ENCODE data around the gene DNM3.

The DNM3 gene

GRCh38 chr1:171819946-171820345, 21.4 kb upstream of the DNM3 start:
- no peak for DNase-seq

- no peak for DNase-seq
Measured at GRCh38 chr1:171826973-171827372, 14.3 kb upstream of the DNM3 start.

GRCh38 chr1:171828794-171829193, 12.5 kb upstream of the DNM3 start:
- DNase-seq: no peak

DNA sequence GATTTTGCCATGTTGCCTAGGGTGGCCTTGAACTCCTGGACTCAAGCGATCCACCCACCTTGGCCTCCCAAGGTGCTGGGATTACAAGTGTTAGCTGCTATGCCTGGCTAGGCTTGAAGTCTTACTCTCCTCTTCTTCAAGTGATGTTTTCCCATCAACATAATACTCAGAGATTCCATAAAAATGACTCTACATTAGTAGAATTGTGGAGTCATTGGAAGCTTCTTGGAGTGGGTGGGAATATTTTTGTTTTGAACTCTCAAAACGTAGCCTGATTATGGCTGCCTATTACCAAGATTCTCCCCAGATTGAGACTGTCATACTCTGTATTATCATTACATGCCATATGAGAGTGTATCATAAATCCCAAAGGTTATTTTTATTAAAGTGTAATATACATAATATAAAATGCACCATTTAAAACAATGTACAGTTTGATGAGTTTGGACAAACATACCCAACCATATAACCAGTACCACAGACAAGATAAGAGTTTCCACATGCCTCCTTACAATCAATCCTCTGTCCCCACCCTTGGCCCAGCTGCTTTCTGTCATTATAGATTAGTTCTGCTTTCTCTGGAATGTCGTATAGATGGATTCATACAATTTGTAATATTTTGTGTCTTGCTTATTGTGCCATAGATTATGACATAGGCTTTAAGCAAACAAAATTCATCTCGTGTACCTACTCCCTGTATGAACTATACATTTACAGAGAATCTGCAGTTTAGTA, 8.0 kb upstream of the DNM3 start:
- peak; percentile 9 for DNase-seq

DNA sequence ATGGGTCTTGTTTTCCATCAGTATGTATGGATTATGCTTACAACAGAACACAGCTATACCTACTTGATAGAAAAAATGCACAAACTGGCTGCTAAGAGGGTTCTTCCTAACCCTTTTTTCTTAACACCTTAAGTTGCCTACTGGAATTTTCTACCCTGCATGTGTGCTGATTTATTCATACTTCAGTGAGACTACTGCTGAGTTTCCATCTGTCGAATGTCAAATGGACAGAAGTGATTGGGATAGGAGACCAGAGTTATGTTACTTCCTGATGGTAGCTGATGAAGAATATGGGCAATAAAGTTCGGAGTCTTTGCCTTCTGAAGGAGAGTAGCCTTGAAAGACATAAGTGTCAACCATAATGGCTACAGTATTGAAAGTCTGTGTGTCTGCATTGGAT, 6.5 kb upstream of the DNM3 start:
- no peak for DNase-seq

- DNase-seq: no peak
Measured at GRCh38 chr1:171835891-171836290, 5.4 kb upstream of the DNM3 start.

DNA sequence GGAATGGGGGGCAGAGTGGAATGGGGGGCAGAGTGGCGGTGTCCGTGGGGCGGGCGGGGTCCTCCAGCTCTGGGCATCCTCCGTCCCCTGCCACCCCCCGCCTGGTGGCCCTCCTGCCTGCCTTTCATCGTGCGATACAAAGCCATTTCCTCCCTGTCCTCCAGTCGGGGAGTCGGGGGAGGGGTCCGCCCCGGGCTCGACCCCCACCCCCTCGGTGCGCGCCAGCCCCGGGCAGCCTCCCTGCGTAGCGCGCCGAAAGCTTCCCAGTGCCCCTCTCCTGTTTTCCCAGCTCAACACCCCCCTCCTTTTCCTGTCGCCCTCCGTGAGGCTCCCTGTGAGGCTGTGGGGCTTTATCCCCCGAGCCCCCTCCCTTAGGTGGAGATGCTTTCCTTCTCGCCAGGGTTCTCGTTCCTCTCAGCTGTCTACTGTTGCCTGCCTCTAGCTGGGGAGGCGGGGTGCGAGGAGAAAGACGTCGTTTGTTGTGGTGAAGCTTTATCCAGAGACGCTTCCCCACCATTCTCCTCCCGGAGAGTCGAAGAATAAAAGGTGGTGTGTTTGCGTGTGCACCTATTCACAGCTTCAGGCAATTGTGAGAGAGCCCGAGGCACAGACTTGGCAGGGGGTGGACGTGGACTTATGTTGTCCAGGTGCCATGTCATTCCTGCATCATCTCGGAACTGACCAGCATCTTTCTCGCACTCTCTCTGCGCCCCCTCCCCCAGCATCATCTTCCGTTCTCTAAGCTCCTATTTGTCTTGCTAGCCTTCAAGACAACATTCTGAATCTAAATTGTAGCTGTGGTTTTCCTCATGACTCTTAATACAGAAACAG, 848 bp downstream of the DNM3 start:
- DNase-seq: peak; percentile 76

GRCh38 chr1:171844381-171844780, 3.1 kb downstream of the DNM3 start:
- DNase-seq: no peak

DNA sequence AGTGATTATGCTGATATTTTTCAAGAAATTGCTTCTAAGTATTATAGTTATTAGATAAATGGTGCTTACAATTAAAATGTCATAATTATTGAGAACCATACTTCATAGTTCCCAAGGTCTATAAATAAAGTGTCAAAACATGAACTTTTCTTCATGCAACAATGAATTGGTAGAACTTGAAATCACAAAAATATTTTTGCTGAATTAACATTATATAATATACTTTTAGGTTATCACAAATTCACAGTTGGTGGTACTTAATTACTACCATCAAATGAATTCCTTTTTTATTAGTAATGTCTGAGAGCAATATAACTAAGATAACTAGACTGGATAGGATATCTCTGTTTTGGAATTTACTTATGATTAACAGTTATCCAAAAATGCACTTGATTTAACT, 4.7 kb downstream of the DNM3 start:
- DNase-seq: no peak

DNA sequence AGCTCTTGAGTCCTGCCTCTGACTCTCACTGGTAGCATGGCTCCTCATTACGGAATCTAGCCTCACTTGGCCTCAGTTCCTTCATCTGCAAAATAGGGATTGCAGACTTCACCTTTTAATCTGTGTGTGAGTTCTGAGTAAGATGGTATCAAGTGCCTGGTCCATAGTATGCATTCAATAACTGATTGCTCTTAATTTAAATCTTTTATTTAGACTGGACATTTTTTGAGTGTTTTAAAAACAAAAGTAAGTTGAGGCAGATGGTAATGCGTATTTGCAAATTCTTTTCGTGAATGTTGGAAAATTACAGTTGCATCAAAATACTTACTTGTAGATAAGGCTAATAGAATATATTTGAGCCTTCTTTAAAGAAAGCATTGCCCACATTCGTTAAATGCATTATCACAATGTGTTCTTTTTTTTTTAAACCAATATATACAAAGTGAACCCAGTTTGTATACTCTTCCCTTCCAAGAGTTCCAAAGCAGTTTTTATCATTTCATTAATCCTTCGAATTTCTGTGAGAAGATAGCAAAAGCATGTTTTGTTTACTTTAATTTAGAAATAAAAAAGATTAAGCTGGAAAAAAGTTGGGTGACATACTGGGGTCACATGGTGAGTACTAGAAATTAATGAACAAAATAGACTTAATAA, 8.1 kb downstream of the DNM3 start:
- no peak for DNase-seq

- no peak for DNase-seq
Measured at GRCh38 chr1:171850651-171851350, 9.5 kb downstream of the DNM3 start.

DNA sequence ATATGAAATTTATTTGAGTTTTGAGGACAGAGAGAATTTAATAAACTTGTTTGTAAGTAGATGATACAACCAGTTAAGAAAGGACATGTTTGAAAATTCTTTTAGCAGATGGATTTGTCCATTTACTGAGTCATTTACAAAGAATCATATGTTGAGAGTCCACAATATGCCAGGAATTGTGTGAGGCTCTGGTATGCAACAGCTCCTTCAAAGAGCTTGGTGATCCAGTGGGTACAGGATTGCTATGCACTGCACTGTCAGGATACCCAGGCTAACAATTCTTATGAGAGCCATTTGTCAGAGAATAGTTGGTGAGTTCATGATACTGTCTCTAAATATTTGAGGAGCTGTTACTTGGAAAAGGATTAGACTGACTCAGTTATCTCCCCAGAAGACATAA, 11.0 kb downstream of the DNM3 start:
- no peak for DNase-seq

DNA sequence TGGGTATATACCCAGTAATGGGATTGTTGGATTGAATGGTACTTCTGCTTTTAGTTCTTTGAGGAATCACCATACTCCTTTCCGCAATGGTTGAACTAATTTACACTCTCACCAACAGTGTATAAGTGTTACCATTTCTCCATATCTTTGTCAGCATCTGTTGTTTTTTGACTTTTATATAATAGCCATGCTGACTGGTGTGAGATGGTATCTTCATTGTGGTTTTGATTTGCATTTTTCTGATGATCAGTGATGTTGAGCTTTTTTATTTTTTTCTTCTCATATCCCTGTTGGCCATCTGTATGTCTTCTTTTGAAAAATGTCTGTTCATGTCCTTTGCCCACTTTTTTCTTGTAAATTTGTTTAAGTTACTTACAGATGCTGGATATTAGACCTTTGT, 14.1 kb downstream of the DNM3 start:
- DNase-seq: no peak

- no peak for DNase-seq
Measured at GRCh38 chr1:171858696-171859095, 17.4 kb downstream of the DNM3 start.

- DNase-seq: no peak
Measured at GRCh38 chr1:171860696-171861095, 19.4 kb downstream of the DNM3 start.

DNA sequence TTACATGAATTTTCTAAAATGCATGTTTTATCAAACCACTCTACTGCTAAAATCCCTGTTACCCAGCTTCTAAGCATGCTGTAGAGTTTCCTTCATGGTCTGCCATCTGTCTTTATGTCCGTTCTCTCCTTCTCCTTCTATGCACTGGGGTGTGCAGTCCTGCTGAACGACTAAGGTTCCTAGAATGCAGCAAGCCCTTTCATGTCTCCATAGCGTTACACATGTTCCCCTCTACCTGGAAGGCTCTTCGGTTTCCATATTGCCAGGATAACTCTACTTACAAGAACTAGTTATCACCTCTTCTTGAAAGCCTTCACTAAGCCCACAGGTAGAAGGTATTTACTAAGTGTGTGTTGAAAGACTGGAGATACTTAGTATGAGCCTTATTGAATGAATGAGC, 22.2 kb downstream of the DNM3 start:
- no peak for DNase-seq

- no peak for DNase-seq
Measured at GRCh38 chr1:171864308-171864707, 23.0 kb downstream of the DNM3 start.

GRCh38 chr1:171865106-171865505, 23.8 kb downstream of the DNM3 start:
- DNase-seq: no peak

- DNase-seq: no peak
Measured at GRCh38 chr1:171867236-171867635, 25.9 kb downstream of the DNM3 start.

GRCh38 chr1:171868217-171868803, 27.0 kb downstream of the DNM3 start:
- DNase-seq: no peak

GRCh38 chr1:171869097-171869496, 27.8 kb downstream of the DNM3 start:
- DNase-seq: no peak

DNA sequence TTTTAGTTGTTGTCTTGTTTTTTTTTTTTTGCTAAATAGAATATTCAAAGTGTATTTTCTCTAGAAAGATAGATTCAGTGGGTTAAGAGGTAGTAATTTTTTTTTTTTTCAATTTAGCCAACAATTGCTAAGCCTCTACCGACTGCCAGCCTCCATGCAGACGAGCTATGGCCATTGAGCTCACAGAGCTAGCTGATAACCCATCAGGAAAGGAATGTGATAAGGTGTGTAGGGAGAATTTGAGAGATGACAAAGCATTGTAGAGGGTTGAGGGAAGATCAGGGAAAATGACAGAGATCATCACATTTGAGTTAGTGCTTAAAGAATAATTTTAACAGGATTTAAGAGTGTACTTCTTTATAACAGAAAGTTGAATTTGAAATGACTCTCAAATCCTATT, 30.6 kb downstream of the DNM3 start:
- no peak for DNase-seq

DNA sequence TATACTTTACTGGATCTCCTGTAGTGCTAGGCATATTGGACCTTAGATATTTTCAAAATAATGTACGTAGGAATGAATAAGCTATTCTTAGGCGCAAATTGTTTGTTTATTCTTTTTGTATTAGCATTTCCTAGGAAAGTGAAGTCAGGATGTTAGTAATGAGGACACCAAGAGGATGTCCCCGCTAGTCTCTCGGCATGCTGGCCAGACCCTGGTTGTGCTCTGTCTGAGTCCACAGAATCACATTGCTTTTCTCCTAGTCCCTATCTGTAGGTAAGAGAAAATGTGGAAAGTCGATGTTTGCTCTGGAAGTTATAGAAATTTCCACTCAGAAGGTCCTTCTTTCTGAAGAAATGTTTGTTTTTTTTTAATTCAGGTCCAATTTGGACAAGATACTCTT, 31.1 kb downstream of the DNM3 start:
- no peak for DNase-seq

Data from retina (tissue), 1 donor.